Brain microvascular endothelial cell (primary cell): ENCODE measurements around the gene SUSD5.
A peak's percentile ranks its signal among the peaks of the same experiment; 100 is the strongest.

Source experiments
- DNase-seq: peaks from one replicate; pipeline ENCODE4 v3.0.0-alpha.2; 2020
- H3K27ac ChIP-seq: fragments of 250-450 bp; sonication (Bioruptor Pico); 2 replicates; pipeline ENCODE4 v1.5.1; 2020; ENCODE audit warnings: mild to moderate bottlenecking, moderate library complexity
- H3K27me3 ChIP-seq: fragments of 250-450 bp; sonication (Bioruptor Pico); replicated peaks from 2 replicates; pipeline ENCODE4 v1.5.1; 2020; ENCODE audit warnings: mild to moderate bottlenecking
- H3K36me3 ChIP-seq: fragments of 250-450 bp; sonication (Bioruptor Pico); replicated peaks from 2 replicates; pipeline ENCODE4 v1.5.1; 2020; ENCODE audit warnings: mild to moderate bottlenecking
- H3K4me3 ChIP-seq: 2 replicates; pipeline ENCODE4 v1.5.1; 2011; ENCODE audit warnings: low read depth, mild to moderate bottlenecking, control low read depth, low read length, moderate library complexity
- CTCF ChIP-seq: IDR thresholded peaks from 2 replicates; pipeline ENCODE4 v1.5.1; 2011; ENCODE audit warnings: low read depth, mild to moderate bottlenecking, moderate library complexity, low read length, control low read depth, inconsistent platforms; ENCODE audit errors: missing control alignments
- in situ Hi-C: cut with HindIII; loops from 2 replicates; pipeline ENCODE4 v1.10.0; 2017; ENCODE audit warnings: low sequenced_read_pairs, low pct_ligation_motif_present

The SUSD5 gene

GRCh38 chr3:33229066-33229465, 10.5 kb upstream of the SUSD5 start:
- no peak for TF ChIP-seq CTCF
- Histone ChIP-seq H3K36me3 (no peaks in the 10 kb centered on the region), H3K4me3 (no peak overlapping the region), H3K27me3 (no peaks in the 10 kb centered on the region), H3K27ac (no peak overlapping the region)
- in situ Hi-C loops = no loop called here
- no peak for DNase-seq

- TF ChIP-seq CTCF = no peak
- H3K36me3 ChIP-seq = no peaks in the 10 kb centered on the region
- no peak overlapping the region for H3K4me3 ChIP-seq
- in situ Hi-C loops = no loop called here
- no peaks in the 10 kb centered on the region for H3K27me3 ChIP-seq
- no peak overlapping the region for H3K27ac ChIP-seq
- DNase-seq = no peak
These were observed 2.6 kb upstream of the SUSD5 start for GRCh38 chr3:33221241-33221640.

- H3K27ac ChIP-seq = no peak overlapping the region
- DNase-seq = no peak
- H3K27me3 ChIP-seq = no peaks in the 10 kb centered on the region
- H3K4me3 ChIP-seq = peak overlapping the region; percentile 72
- in situ Hi-C loops = no loop called here
- TF ChIP-seq CTCF = no peak
- no peaks in the 10 kb centered on the region for H3K36me3 ChIP-seq
These were observed 521 bp upstream of the SUSD5 start for GRCh38 chr3:33219175-33219487.

GRCh38 chr3:33217866-33218445, 654 bp downstream of the SUSD5 start:
- no peaks in the 10 kb centered on the region for H3K27me3 ChIP-seq
- in situ Hi-C loops = no loop called here

GRCh38 chr3:33215739-33216138, 2.9 kb downstream of the SUSD5 start:
- DNase-seq = no peak

More at GRCh38 chr3:33217866-33218445, 654 bp downstream of the SUSD5 start:
- H3K27ac ChIP-seq = no peak overlapping the region
- H3K36me3 ChIP-seq = no peaks in the 10 kb centered on the region
- TF ChIP-seq CTCF = no peak
- DNase-seq = peak; percentile 10
- peak overlapping the region; percentile 72 for H3K4me3 ChIP-seq

More at GRCh38 chr3:33215739-33216138, 2.9 kb downstream of the SUSD5 start:
- TF ChIP-seq CTCF = no peak
- no peak overlapping the region for H3K4me3 ChIP-seq
- no peak overlapping the region for H3K27ac ChIP-seq
- in situ Hi-C loops = no loop called here
- no peaks in the 10 kb centered on the region for H3K36me3 ChIP-seq
- H3K27me3 ChIP-seq = no peaks in the 10 kb centered on the region
